Nephron progenitor cell (in vitro differentiated cells): ENCODE measurements around the gene SLC49A4.

Experiments used
- DNase-seq: peaks from one replicate; pipeline ENCODE4 v3.0.0; 2021
- H3K27ac Mint-ChIP-seq: 2 replicates; pipeline ENCODE4 v1.8.0; 2021; ENCODE audit warnings: mild to moderate bottlenecking, moderate library complexity, mixed read lengths
- H3K27me3 Mint-ChIP-seq: 2 replicates; pipeline ENCODE4 v1.8.0; 2021; ENCODE audit warnings: mild to moderate bottlenecking, low read depth, mixed read lengths; ENCODE audit not compliant: poor library complexity
- H3K36me3 Mint-ChIP-seq: 2 replicates; pipeline ENCODE4 v1.8.0; 2021; ENCODE audit warnings: low read depth, mixed read lengths
- H3K4me1 Mint-ChIP-seq: 2 replicates; pipeline ENCODE4 v1.8.0; 2021; ENCODE audit warnings: mixed read lengths
- H3K4me3 Mint-ChIP-seq: 2 replicates; pipeline ENCODE4 v1.8.0; 2021; ENCODE audit warnings: mild to moderate bottlenecking, moderate library complexity, mixed read lengths
- H3K9me3 Mint-ChIP-seq: 2 replicates; pipeline ENCODE4 v1.8.0; 2021; ENCODE audit warnings: mild to moderate bottlenecking, moderate library complexity, mixed read lengths
- TF ChIP-seq, protein P1 (sequence below): fragments of 200-600 bp; sonication (generic); IDR thresholded peaks from 2 replicates; pipeline ENCODE4 v1.5.0; 2021; ENCODE audit warnings: antibody characterized with exemption

Gene SLC49A4

DNA sequence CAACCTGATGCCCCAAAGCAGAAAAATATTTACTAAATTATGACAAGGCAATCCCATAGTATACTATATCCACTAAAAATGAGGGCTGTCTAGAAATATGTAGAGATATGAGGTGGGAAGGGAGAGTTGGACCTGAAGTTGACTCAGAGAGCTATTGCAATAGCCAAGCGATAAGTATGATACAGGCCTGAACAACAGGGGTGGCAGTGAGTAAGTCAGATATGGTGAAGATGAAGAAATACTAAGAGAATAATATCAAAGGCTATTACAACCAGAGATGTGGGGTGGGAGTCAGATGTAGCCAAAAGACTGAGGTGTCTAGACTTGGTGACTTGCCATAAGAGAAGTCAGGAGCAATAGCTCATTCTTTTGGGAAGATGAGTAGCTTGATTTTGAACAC, 10.4 kb upstream of the SLC49A4 start:
- Mint-ChIP-seq H3K27ac (no peak overlapping the region), H3K9me3 (peaks cover 10% of the 10 kb centered on the region), H3K36me3 (peaks cover 32% of the 10 kb centered on the region), H3K27me3 (no peaks in the 10 kb centered on the region), H3K4me3 (no peak overlapping the region), H3K4me1 (no peaks in the 10 kb centered on the region)
- no peak for DNase-seq
- TF ChIP-seq, protein P1, sequence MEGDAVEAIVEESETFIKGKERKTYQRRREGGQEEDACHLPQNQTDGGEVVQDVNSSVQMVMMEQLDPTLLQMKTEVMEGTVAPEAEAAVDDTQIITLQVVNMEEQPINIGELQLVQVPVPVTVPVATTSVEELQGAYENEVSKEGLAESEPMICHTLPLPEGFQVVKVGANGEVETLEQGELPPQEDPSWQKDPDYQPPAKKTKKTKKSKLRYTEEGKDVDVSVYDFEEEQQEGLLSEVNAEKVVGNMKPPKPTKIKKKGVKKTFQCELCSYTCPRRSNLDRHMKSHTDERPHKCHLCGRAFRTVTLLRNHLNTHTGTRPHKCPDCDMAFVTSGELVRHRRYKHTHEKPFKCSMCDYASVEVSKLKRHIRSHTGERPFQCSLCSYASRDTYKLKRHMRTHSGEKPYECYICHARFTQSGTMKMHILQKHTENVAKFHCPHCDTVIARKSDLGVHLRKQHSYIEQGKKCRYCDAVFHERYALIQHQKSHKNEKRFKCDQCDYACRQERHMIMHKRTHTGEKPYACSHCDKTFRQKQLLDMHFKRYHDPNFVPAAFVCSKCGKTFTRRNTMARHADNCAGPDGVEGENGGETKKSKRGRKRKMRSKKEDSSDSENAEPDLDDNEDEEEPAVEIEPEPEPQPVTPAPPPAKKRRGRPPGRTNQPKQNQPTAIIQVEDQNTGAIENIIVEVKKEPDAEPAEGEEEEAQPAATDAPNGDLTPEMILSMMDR = no peak

DNA sequence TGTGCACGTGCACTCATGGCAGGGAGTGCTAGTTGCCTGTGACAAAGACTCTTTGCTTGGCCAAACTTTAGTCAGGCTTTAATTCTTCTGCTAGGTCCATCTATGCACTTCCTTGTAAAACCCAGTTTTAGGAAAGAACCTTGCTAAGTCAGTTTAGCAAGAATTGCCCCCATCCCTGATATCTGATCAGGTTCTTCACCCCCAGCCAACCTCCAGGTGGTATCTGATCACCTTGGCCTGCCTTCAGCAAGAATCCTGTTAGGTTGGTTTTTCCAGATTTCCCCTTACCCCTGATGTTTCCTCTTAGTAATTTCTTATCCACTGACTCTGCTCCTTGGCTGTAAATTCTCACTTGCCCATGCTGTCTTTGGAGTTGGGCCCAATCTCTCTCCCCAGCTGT, 9.6 kb upstream of the SLC49A4 start:
- peaks cover 3% of the 10 kb centered on the region for H3K27me3 Mint-ChIP-seq
- H3K36me3 Mint-ChIP-seq = peaks cover 32% of the 10 kb centered on the region
- DNase-seq = no peak
- H3K27ac Mint-ChIP-seq = peak overlapping the region; percentile 7
- TF ChIP-seq, protein P1 = no peak
- peaks cover 10% of the 10 kb centered on the region for H3K9me3 Mint-ChIP-seq
- H3K4me3 Mint-ChIP-seq = no peak overlapping the region
- no peaks in the 10 kb centered on the region for H3K4me1 Mint-ChIP-seq

DNA sequence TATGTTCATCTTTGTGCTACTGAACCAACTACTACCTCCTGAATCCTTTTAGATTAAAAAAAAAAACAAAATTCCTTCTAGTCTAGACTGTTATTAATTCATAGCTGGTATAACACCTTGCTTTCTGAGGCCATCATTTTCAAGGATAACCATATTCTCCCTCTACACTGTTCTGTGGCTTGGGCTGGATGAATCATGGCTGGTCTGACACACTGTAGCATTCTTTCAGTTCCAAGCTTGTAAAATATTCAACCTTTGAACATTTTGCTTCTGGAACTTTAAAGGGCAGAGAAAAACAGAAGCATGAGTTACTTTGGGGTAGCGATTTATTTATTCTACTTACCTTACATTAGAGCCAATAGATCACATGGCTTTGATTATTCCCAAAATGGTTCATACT, 8.8 kb upstream of the SLC49A4 start:
- Mint-ChIP-seq H3K4me3 (no peak overlapping the region), H3K4me1 (no peaks in the 10 kb centered on the region), H3K27ac (no peak overlapping the region), H3K9me3 (peaks cover 10% of the 10 kb centered on the region), H3K36me3 (peaks cover 32% of the 10 kb centered on the region), H3K27me3 (peaks cover 3% of the 10 kb centered on the region)
- DNase-seq = no peak
- TF ChIP-seq, protein P1 = no peak

DNA sequence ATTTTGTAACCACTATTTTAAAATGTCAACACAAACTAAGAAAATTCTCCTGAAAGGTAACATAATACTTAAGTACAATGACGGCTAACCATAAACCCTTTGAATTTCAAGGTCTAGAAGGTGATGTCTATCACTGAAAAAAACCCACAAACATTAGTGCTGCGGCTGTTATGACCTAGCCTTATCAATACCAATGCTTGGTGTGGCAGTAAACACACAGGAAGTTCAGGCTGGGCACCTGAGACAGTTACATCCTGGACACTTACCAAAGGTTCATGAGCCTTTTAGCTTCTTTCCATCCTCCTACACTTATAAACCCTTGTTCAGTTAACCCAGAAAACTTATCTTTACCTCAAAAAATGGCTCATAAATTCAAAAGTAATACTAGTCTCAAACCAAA, 7.0 kb upstream of the SLC49A4 start:
- no peak overlapping the region for H3K4me3 Mint-ChIP-seq
- H3K4me1 Mint-ChIP-seq = no peaks in the 10 kb centered on the region
- DNase-seq = no peak
- H3K27me3 Mint-ChIP-seq = peaks cover 3% of the 10 kb centered on the region
- no peaks in the 10 kb centered on the region for H3K9me3 Mint-ChIP-seq
- H3K36me3 Mint-ChIP-seq = peaks cover 21% of the 10 kb centered on the region
- no peak overlapping the region for H3K27ac Mint-ChIP-seq
- TF ChIP-seq, protein P1 = no peak

DNA sequence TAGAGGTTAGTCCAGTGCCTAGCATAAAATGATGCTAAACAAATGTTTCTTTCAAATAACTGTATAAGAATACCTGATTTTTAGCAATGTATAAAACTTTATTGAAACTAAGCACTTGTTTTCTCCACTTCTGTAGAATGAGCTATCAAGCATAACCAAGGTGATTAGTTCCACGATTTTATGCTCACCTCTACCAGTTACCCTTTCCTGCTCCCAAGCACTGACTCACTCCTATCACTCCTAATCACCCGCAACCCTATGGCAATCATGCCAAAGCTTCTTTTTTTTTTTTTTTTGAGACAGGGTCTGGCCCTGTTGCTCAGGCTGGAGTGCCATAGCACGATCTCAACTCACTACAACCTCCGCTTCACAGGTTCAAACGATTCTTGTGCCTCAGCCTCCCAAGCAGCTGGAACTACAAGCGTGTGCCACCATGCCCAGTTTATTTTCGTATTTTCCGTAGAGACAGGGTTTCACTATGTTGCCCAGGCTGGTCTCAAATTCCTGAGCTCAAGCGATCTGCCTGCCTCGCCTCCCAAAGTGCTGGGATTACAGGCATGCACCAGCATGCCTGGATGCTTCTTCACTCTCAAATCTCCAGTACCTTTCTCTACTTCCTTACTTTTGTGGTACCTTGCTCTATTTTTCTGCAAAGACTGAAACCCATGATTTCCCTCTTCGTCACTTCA, 5.1 kb upstream of the SLC49A4 start:
- Mint-ChIP-seq H3K27ac (no peak overlapping the region), H3K4me3 (no peak overlapping the region), H3K4me1 (peaks cover 11% of the 10 kb centered on the region), H3K9me3 (no peaks in the 10 kb centered on the region), H3K27me3 (peaks cover 3% of the 10 kb centered on the region), H3K36me3 (peaks cover 8% of the 10 kb centered on the region)
- DNase-seq = no peak
- TF ChIP-seq, protein P1 = no peak
